Nephron (organoid): ENCODE results near the gene PLOD1.

Experiments used
- H3K27ac Mint-ChIP-seq, 3 experiments: 2 replicates each; pipeline ENCODE4 v1.8.0; 2020; ENCODE audit warnings: mixed read lengths in 3 of 3, mild to moderate bottlenecking in 2 of 3, moderate library complexity in 1 of 3
- H3K27me3 Mint-ChIP-seq: 2 replicates; pipeline ENCODE4 v1.8.0; 2021; ENCODE audit warnings: low read depth, mild to moderate bottlenecking, moderate library complexity, mixed read lengths
- H3K36me3 Mint-ChIP-seq: 2 replicates; pipeline ENCODE4 v1.8.0; 2020; ENCODE audit warnings: low read depth, mixed read lengths
- H3K4me1 Mint-ChIP-seq: 2 replicates; pipeline ENCODE4 v1.8.0; 2020; ENCODE audit warnings: mixed read lengths
- H3K4me3 Mint-ChIP-seq, 3 experiments: 2 replicates each; pipeline ENCODE4 v1.8.0; 2020; ENCODE audit warnings: mild to moderate bottlenecking in 3 of 3, mixed read lengths in 3 of 3, moderate library complexity in 2 of 3
- H3K9me3 Mint-ChIP-seq: 2 replicates; pipeline ENCODE4 v1.8.0; 2020; ENCODE audit warnings: mixed read lengths
- TF ChIP-seq, protein P1 (sequence below), 3 experiments: fragments of 200-600 bp; sonication (generic); IDR thresholded peaks; one replicate each; pipeline ENCODE4 v1.5.0; 2021; ENCODE audit warnings: antibody characterized with exemption in 3 of 3; ENCODE audit not compliant: unreplicated experiment in 3 of 3

The PLOD1 gene

DNA sequence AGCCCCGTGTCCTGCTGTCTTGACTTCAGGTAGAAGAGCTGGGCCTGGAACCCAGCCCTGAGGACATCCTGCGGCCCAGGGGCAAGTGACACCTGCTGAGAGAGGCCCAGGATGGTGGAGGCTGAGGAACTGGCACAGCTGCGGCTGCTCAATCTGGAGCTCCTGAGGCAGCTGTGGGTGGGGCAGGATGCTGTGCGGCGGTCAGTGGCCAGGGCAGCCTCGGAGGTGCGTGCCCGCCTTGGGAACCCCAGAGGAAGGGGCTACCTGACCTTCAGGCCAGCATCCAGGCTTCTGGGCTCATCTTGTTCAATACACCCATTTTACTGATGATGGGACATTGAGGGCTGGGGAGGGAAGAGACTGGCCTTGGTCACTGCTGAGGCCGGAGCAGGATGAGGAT lies 87.1 kb downstream of the PLOD1 start:
- TF ChIP-seq, protein P1, sequence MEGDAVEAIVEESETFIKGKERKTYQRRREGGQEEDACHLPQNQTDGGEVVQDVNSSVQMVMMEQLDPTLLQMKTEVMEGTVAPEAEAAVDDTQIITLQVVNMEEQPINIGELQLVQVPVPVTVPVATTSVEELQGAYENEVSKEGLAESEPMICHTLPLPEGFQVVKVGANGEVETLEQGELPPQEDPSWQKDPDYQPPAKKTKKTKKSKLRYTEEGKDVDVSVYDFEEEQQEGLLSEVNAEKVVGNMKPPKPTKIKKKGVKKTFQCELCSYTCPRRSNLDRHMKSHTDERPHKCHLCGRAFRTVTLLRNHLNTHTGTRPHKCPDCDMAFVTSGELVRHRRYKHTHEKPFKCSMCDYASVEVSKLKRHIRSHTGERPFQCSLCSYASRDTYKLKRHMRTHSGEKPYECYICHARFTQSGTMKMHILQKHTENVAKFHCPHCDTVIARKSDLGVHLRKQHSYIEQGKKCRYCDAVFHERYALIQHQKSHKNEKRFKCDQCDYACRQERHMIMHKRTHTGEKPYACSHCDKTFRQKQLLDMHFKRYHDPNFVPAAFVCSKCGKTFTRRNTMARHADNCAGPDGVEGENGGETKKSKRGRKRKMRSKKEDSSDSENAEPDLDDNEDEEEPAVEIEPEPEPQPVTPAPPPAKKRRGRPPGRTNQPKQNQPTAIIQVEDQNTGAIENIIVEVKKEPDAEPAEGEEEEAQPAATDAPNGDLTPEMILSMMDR (IDR thresholded peaks at IDR 0.05; ENCODE audit: unreplicated experiment in 3 of 3), result no peak
- H3K27me3 Mint-ChIP-seq, result peaks cover 4% of the 10 kb centered on the region
- H3K4me3 Mint-ChIP-seq, result peak overlapping the region in 1 of 3 experiments; percentile 14
- peaks cover 21% of the 10 kb centered on the region for H3K36me3 Mint-ChIP-seq
- no peaks in the 10 kb centered on the region for H3K9me3 Mint-ChIP-seq
- no peak overlapping the region for H3K27ac Mint-ChIP-seq
- no peaks in the 10 kb centered on the region for H3K4me1 Mint-ChIP-seq

DNA sequence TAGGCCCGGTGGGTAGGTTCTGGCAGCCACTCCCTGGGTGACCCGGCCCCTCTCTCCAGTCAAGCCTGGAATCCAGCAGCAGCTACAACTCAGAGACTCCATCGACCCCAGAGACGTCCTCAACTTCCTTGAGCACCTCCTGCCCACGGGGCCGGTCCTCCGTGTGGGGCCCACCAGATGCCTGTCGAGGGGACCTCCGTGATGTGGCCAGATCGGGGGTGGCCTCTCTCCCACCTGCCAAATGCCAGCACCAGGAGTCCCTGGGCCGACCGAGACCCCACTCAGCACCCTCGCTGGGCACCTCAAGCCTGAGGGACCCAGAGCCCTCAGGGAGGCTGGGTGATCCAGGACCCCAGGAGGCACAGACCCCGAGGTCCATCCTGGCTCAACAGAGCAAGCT lies 87.5 kb downstream of the PLOD1 start:
- Mint-ChIP-seq H3K36me3 (peaks cover 25% of the 10 kb centered on the region), H3K27ac (no peak overlapping the region), H3K4me3 (peak overlapping the region in 1 of 3 experiments; percentile 14), H3K27me3 (peaks cover 4% of the 10 kb centered on the region), H3K4me1 (no peaks in the 10 kb centered on the region), H3K9me3 (no peaks in the 10 kb centered on the region)
- TF ChIP-seq, protein P1 (IDR thresholded peaks at IDR 0.05; ENCODE audit: unreplicated experiment in 3 of 3), result no peak
